OCI-LY7 (cell line): ENCODE data around the gene SIGMAR1. TPM values are rescaled to one million over a fixed set of nuclear protein-coding genes. Genes with fewer than 3 reads are reported as not detected.

Experiments used
- BruUV-seq: library from RNA; stranded (reverse); fragments of 400-500 nt; replicated peaks from 2 replicates; lab custom pipeline; 2021; lab: Mats Ljungman, UMichigan
- CTCF ChIA-PET: fragments of 300-600 bp; sonication (Branson Sonifier 250); formaldehyde crosslinking; loops from one replicate; lab custom pipeline; 2022; ENCODE audit warnings: antibody characterized with exemption; ENCODE audit not compliant: unreplicated experiment; lab: Charles Lee
- POLR2A ChIA-PET: fragments of 300-600 bp; sonication (Branson Sonifier 250); formaldehyde crosslinking; loops from one replicate; lab custom pipeline; 2022; ENCODE audit warnings: antibody characterized with exemption; lab: Charles Lee
- DNase-seq: peaks from one replicate; pipeline ENCODE4 v3.0.0-alpha.2; 2015; ENCODE audit warnings: low spot score
- H2AFZ ChIP-seq: fragments of 200-600 bp; sonication (generic), shearing (Covaris generic); 2 replicates; pipeline ENCODE4 v1.6.1; 2014; ENCODE audit warnings: mild to moderate bottlenecking, antibody characterized with exemption, low read length, moderate library complexity
- H3K27ac ChIP-seq: fragments of 200-600 bp; sonication (generic); 2 replicates; pipeline ENCODE4 v1.5.1; 2014; ENCODE audit warnings: mixed run types, low read depth, mild to moderate bottlenecking, moderate library complexity, low read length, inconsistent platforms; ENCODE audit not compliant: poor library complexity, severe bottlenecking
- H3K36me3 ChIP-seq: fragments of 200-600 bp; sonication (generic); 2 replicates; pipeline ENCODE4 v1.6.1; 2014; ENCODE audit warnings: mild to moderate bottlenecking, antibody characterized with exemption, low read length, moderate library complexity, mixed read lengths; ENCODE audit not compliant: insufficient read depth
- H3K4me1 ChIP-seq: fragments of 200-600 bp; sonication (generic); 2 replicates; pipeline ENCODE4 v1.5.1; 2014; ENCODE audit warnings: mild to moderate bottlenecking, low read length; ENCODE audit not compliant: insufficient read depth, poor library complexity, severe bottlenecking
- H3K4me2 ChIP-seq: fragments of 200-600 bp; sonication (generic); 2 replicates; pipeline ENCODE4 v1.6.1; 2014; ENCODE audit warnings: mild to moderate bottlenecking, low read length
- H3K4me3 ChIP-seq: fragments of 200-600 bp; sonication (generic); 2 replicates; pipeline ENCODE4 v1.5.1; 2014; ENCODE audit warnings: mild to moderate bottlenecking, low read depth, low read length; ENCODE audit not compliant: poor library complexity, severe bottlenecking
- H3K79me2 ChIP-seq: fragments of 200-600 bp; sonication (generic); 2 replicates; pipeline ENCODE4 v1.6.1; 2016; ENCODE audit warnings: low read depth, mild to moderate bottlenecking, low read length, moderate library complexity, mixed read lengths; ENCODE audit not compliant: insufficient read depth
- H3K9me2 ChIP-seq: fragments of 200-600 bp; sonication (generic); 2 replicates; pipeline ENCODE4 v1.6.1; 2016; ENCODE audit warnings: mild to moderate bottlenecking, low read length, mixed read lengths; ENCODE audit not compliant: insufficient read depth
- H3K9me3 ChIP-seq: fragments of 200-600 bp; sonication (generic); 2 replicates; pipeline ENCODE4 v1.6.1; 2014; ENCODE audit warnings: mild to moderate bottlenecking, mixed run types, low read length, mixed read lengths
- H4K20me1 ChIP-seq: fragments of 200-600 bp; sonication (generic); 2 replicates; pipeline ENCODE4 v1.6.1; 2014; ENCODE audit warnings: mild to moderate bottlenecking, antibody characterized with exemption, low read length, moderate library complexity, mixed read lengths; ENCODE audit not compliant: insufficient read depth
- EZH2phosphoT487 ChIP-seq: fragments of 200-600 bp; sonication (generic); IDR thresholded peaks from 2 replicates; pipeline ENCODE4 v1.6.1; 2018; ENCODE audit warnings: low read depth, borderline replicate concordance, mild to moderate bottlenecking, mixed run types, antibody characterized with exemption, low read length, moderate library complexity, mixed read lengths
- intact Hi-C: fragments of 100-400 bp; cut with micrococcal nuclease; formaldehyde crosslinking; loops from one replicate; pipeline ENCODE4 v1.10.0; 2022; ENCODE audit not compliant: unreplicated experiment
- small RNA-seq: library from RNA; depleted of rRNA; stranded (forward); fragments of <200 nt; gene quantifications from one replicate; pipeline ENCODE3, GENCODE V24; 2014
- total RNA-seq, 2 experiments: library from RNA; depleted of rRNA in 1 of 2; stranded (reverse); fragments of >200 nt in 1 of 2; shearing (Covaris generic) in 1 of 2; gene quantifications; 2 replicates each; pipeline ENCODE4 v1.2.3, GENCODE V29; 2014 to 2022
- TF ChIP-seq, protein P1 (sequence below): fragments of 200-600 bp; sonication (generic); conservative IDR thresholded peaks from 2 replicates; pipeline ENCODE4 v1.5.1; 2014; ENCODE audit warnings: mild to moderate bottlenecking, antibody characterized with exemption, low read length, moderate library complexity, mixed read lengths

The SIGMAR1 gene
- total RNA-seq, 2 experiments from 2014 or later, result 103 to 110 TPM

DNA sequence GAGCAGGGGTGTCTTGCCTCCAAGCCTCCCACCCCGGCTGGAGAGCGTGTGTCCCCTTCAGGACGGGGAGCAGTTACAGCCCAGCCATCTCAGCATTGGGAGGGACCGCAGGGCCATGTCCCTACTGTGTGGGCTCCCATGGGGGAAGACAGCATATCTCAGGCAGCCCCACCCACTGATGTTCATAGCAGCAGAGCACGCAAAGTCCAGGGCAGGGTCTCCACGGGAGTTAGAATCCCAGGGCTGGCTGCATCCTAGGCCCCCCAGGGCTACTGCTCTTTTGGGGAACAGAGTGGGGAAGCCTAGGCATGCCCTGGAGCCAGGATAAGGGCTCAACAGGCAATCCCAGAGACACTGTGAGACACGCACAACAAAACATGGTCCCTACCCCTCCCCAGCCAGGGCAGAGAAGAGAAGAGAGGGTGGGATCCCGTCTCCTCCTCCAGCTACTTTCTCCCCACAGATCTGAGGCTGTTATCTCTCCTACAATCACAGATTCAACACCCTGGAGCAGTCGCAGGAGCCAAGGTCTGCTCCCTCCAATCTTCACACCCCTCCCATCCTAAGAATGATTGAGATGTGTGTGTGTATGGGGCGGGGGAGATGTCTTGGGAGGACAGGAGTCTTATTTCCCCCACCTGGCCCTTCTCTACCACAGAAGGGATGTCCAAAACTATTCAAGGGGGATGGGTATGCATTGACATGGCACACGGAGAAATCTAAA lies 51.5 kb downstream of the SIGMAR1 start:
- Histone ChIP-seq H3K4me3 (no peak overlapping the region), H3K4me2 (no peak overlapping the region), H3K27ac (no peak overlapping the region), H3K79me2 (no peaks in the 10 kb centered on the region), H3K4me1 (no peaks in the 10 kb centered on the region), H4K20me1 (no peaks in the 10 kb centered on the region; the same call in 1 of the 2 replicates), H3K9me2 (no peaks in the 10 kb centered on the region), H2AFZ (no peak overlapping the region), H3K9me3 (no peaks in the 10 kb centered on the region), H3K36me3 (no peaks in the 10 kb centered on the region)
- no peak for DNase-seq
- ChIA-PET CTCF (no interaction called here), POLR2A (no interaction called here)
- no peak for TF ChIP-seq EZH2phosphoT487
- TF ChIP-seq, protein P1, sequence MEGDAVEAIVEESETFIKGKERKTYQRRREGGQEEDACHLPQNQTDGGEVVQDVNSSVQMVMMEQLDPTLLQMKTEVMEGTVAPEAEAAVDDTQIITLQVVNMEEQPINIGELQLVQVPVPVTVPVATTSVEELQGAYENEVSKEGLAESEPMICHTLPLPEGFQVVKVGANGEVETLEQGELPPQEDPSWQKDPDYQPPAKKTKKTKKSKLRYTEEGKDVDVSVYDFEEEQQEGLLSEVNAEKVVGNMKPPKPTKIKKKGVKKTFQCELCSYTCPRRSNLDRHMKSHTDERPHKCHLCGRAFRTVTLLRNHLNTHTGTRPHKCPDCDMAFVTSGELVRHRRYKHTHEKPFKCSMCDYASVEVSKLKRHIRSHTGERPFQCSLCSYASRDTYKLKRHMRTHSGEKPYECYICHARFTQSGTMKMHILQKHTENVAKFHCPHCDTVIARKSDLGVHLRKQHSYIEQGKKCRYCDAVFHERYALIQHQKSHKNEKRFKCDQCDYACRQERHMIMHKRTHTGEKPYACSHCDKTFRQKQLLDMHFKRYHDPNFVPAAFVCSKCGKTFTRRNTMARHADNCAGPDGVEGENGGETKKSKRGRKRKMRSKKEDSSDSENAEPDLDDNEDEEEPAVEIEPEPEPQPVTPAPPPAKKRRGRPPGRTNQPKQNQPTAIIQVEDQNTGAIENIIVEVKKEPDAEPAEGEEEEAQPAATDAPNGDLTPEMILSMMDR, result no peak
- intact Hi-C loops, result no loop called here
- no TSS peak for BruUV-seq

DNA sequence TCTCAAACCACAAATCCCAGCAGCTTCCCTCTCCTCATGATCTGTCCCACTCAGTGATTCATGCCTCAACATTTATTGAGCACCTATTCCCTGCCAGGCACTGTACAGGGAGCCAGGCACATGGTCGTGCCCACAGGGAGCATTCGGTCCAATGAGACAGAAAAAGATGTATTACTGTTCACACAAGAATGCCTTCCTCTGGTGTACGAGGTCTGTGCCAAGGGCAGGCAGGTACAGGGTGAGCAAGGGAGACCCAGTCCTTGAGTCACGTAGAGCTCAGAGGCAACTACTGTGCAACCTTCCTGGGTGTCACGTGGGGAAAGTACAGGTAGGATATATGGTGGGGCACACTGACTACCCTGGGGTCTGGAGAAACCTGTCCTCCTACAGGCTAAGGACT lies 52.6 kb downstream of the SIGMAR1 start:
- no peak overlapping the region for H2AFZ ChIP-seq
- TF ChIP-seq, protein P1, result no peak
- TF ChIP-seq EZH2phosphoT487, result no peak
- DNase-seq, result no peak

More for the DNA sequence above, 52.6 kb downstream of the SIGMAR1 start:
- Histone ChIP-seq H3K4me2 (no peak overlapping the region), H3K79me2 (no peaks in the 10 kb centered on the region), H3K4me3 (no peak overlapping the region), H4K20me1 (no peaks in the 10 kb centered on the region; the same call in 1 of the 2 replicates), H3K27ac (no peak overlapping the region), H3K9me3 (no peaks in the 10 kb centered on the region), H3K4me1 (no peaks in the 10 kb centered on the region), H3K36me3 (no peaks in the 10 kb centered on the region), H3K9me2 (no peaks in the 10 kb centered on the region)
- ChIA-PET CTCF (no interaction called here), POLR2A (no interaction called here)
- intact Hi-C loops, result no loop called here
- no TSS peak for BruUV-seq

Small RNA genes lying within 50 kb of the gene (small RNA-seq; reads per million reads assigned to genes)
- not detected for gene CCL27

Other genes with a start within 250 kb of the SIGMAR1 start
- gene FAM219A, start 179.2 kb downstream of the SIGMAR1 start, total RNA-seq (2014; rRNA removed; shearing (Covaris generic)), result 5.2 and 6.5 TPM in 2 replicates
- gene FAM219A, start 179.2 kb downstream of the SIGMAR1 start, total RNA-seq (2022), result 12.7 and 14.3 TPM in 2 replicates
- gene DNAI1, start 179.0 kb downstream of the SIGMAR1 start, total RNA-seq (2014; rRNA removed; shearing (Covaris generic)), result 0.57 TPM in 1 of 2 replicates, not detected in the other
- gene DNAI1, start 179.0 kb downstream of the SIGMAR1 start, total RNA-seq (2022), result 0.55 and 0.97 TPM in 2 replicates
- not detected in 2 replicates for gene ENHO, start 114.8 kb downstream of the SIGMAR1 start, total RNA-seq (2014; rRNA removed; shearing (Covaris generic))
- 0.46 and 0.91 TPM in 2 replicates for gene ENHO, start 114.8 kb downstream of the SIGMAR1 start, total RNA-seq (2022)
- not detected in 2 replicates for gene CNTFR, start 48.1 kb downstream of the SIGMAR1 start, total RNA-seq (2014; rRNA removed; shearing (Covaris generic))
- gene CNTFR, start 48.1 kb downstream of the SIGMAR1 start, total RNA-seq (2022), result not detected in 2 replicates
- 33.6 and 40.3 TPM in 2 replicates for gene RPP25L, start 25.7 kb downstream of the SIGMAR1 start, total RNA-seq (2014; rRNA removed; shearing (Covaris generic))
- gene RPP25L, start 25.7 kb downstream of the SIGMAR1 start, total RNA-seq (2022), result 31.6 and 33.7 TPM in 2 replicates
- gene DCTN3, start 17.3 kb downstream of the SIGMAR1 start, total RNA-seq (2014; rRNA removed; shearing (Covaris generic)), result 79.7 and 80.3 TPM in 2 replicates
- gene DCTN3, start 17.3 kb downstream of the SIGMAR1 start, total RNA-seq (2022), result 84.2 and 96.3 TPM in 2 replicates
- 1.4 and 1.9 TPM in 2 replicates for gene ARID3C, start 8.7 kb downstream of the SIGMAR1 start, total RNA-seq (2014; rRNA removed; shearing (Covaris generic))
- 0.38 and 0.44 TPM in 2 replicates for gene ARID3C, start 8.7 kb downstream of the SIGMAR1 start, total RNA-seq (2022)
- 78.2 and 90.9 TPM in 2 replicates for gene GALT, start 8.9 kb upstream of the SIGMAR1 start, total RNA-seq (2014; rRNA removed; shearing (Covaris generic))
- gene GALT, start 8.9 kb upstream of the SIGMAR1 start, total RNA-seq (2022), result 61.2 and 62.5 TPM in 2 replicates
- gene IL11RA, start 14.4 kb upstream of the SIGMAR1 start, total RNA-seq (2014; rRNA removed; shearing (Covaris generic)), result 16.2 and 16.7 TPM in 2 replicates
- gene IL11RA, start 14.4 kb upstream of the SIGMAR1 start, total RNA-seq (2022), result 20.1 and 29.2 TPM in 2 replicates
- gene CCL27, start 24.9 kb upstream of the SIGMAR1 start, total RNA-seq (2014; rRNA removed; shearing (Covaris generic)), result 0.72 TPM in 1 of 2 replicates, not detected in the other
- 0.42 and 0.68 TPM in 2 replicates for gene CCL27, start 24.9 kb upstream of the SIGMAR1 start, total RNA-seq (2022)
- gene CCL19, start 53.5 kb upstream of the SIGMAR1 start, total RNA-seq (2014; rRNA removed; shearing (Covaris generic)), result not detected in 2 replicates
- not detected in 2 replicates for gene CCL19, start 53.5 kb upstream of the SIGMAR1 start, total RNA-seq (2022)
- gene CCL21, start 72.3 kb upstream of the SIGMAR1 start, total RNA-seq (2014; rRNA removed; shearing (Covaris generic)), result not detected in 2 replicates
- gene CCL21, start 72.3 kb upstream of the SIGMAR1 start, total RNA-seq (2022), result not detected in 2 replicates